A673 (cell line): ENCODE measurements around the gene PAPSS1. TPM values are rescaled to one million over a fixed set of nuclear protein-coding genes. Genes with fewer than 3 reads are reported as not detected.
"Not testable (repeated sequence)": the region's sequence is repeated elsewhere in the genome, so short reads cannot be mapped to it uniquely, and the experiment has no call there.

ENCODE experiments used
- BruUV-seq: library from RNA; stranded (reverse); fragments of 400-500 nt; replicated peaks from 2 replicates; lab custom pipeline; 2021; lab: Mats Ljungman, UMichigan
- CTCF ChIA-PET: fragments of 300-600 bp; sonication (Branson Sonifier 250); formaldehyde crosslinking; loops from one replicate; lab custom pipeline; 2022; ENCODE audit warnings: antibody characterized with exemption; lab: Charles Lee
- POLR2A ChIA-PET: fragments of 300-600 bp; sonication (Branson Sonifier 250); formaldehyde crosslinking; loops from one replicate; lab custom pipeline; 2022; ENCODE audit warnings: antibody characterized with exemption; ENCODE audit not compliant: low non-redundant PET; lab: Charles Lee
- DNase-seq: peaks from one replicate; pipeline ENCODE4 v3.0.0-alpha.2; 2015; ENCODE audit warnings: low spot score
- H3K27ac ChIP-seq: fragments of 200-600 bp; sonication (generic); 2 replicates; pipeline ENCODE4 v1.5.1; 2016; ENCODE audit warnings: mixed run types, low read depth, mild to moderate bottlenecking, mixed read lengths, antibody characterized with exemption, low read length; ENCODE audit not compliant: poor library complexity, severe bottlenecking
- H3K27me3 ChIP-seq: fragments of 200-600 bp; sonication (generic); replicated peaks from 2 replicates; pipeline ENCODE4 v1.6.1; 2017; ENCODE audit warnings: mixed run types, low read depth, mild to moderate bottlenecking, mixed read lengths, antibody characterized with exemption, low read length; ENCODE audit not compliant: insufficient read depth, poor library complexity
- H3K36me3 ChIP-seq: fragments of 200-600 bp; sonication (generic); 2 replicates; pipeline ENCODE4 v1.6.1; 2016; ENCODE audit warnings: mixed run types, mild to moderate bottlenecking, mixed read lengths, antibody characterized with exemption, low read length; ENCODE audit not compliant: insufficient read depth, poor library complexity, severe bottlenecking
- H3K4me1 ChIP-seq: fragments of 200-600 bp; sonication (generic); 2 replicates; pipeline ENCODE4 v1.6.1; 2017; ENCODE audit warnings: mixed run types, mild to moderate bottlenecking, mixed read lengths, antibody characterized with exemption, low read length; ENCODE audit not compliant: insufficient read depth, poor library complexity, severe bottlenecking
- H3K4me3 ChIP-seq: fragments of 200-600 bp; sonication (generic); 2 replicates; pipeline ENCODE4 v1.5.1; 2016; ENCODE audit warnings: low read depth, mixed run types, mild to moderate bottlenecking, mixed read lengths, low read length; ENCODE audit not compliant: poor library complexity, severe bottlenecking
- H3K9me3 ChIP-seq: fragments of 200-600 bp; sonication (generic); 2 replicates; pipeline ENCODE4 v1.6.1; 2016; ENCODE audit warnings: mixed run types, low read depth, mild to moderate bottlenecking, mixed read lengths, antibody characterized with exemption, low read length; ENCODE audit not compliant: poor library complexity, severe bottlenecking
- CTCF ChIP-seq: fragments of 300-800, 200-600 bp; sonication (generic); conservative IDR thresholded peaks from 2 replicates; pipeline ENCODE4 v1.5.1; 2017; ENCODE audit warnings: low read depth, mild to moderate bottlenecking, antibody characterized with exemption, low read length, moderate library complexity, mixed read lengths
- EZH2 ChIP-seq: fragments of 200-600 bp; sonication (generic); IDR thresholded peaks from 2 replicates; pipeline ENCODE4 v1.6.1; 2017; ENCODE audit warnings: borderline replicate concordance, low read depth, mild to moderate bottlenecking, mixed read lengths, antibody characterized with exemption, low read length; ENCODE audit not compliant: poor library complexity, severe bottlenecking
- intact Hi-C: fragments of 100-400 bp; cut with micrococcal nuclease; formaldehyde crosslinking; loops from one replicate; pipeline ENCODE4 v1.10.0; 2022; ENCODE audit not compliant: unreplicated experiment
- total RNA-seq: library from RNA; stranded (reverse); gene quantifications from 2 replicates; pipeline ENCODE4 v1.2.3, GENCODE V29; 2021

The PAPSS1 gene
- total RNA-seq, 1 experiment from 2014 or later = 150 TPM

GRCh38 chr4:107658400-107659336 is 61.4 kb downstream of the PAPSS1 start:
- no peak for DNase-seq
- no peak for TF ChIP-seq EZH2
- no peak overlapping the region for H3K27ac ChIP-seq
- BruUV-seq = no TSS peak
- CTCF ChIA-PET = no interaction called here
- peaks cover 12% of the 10 kb centered on the region for H3K4me1 ChIP-seq
- H3K27me3 ChIP-seq = no peaks in the 10 kb centered on the region
- intact Hi-C loops = no loop called here
- POLR2A ChIA-PET = no interaction called here
- no peaks in the 10 kb centered on the region for H3K9me3 ChIP-seq
- no peak overlapping the region for H3K4me3 ChIP-seq
- peaks cover 8% of the 10 kb centered on the region for H3K36me3 ChIP-seq

GRCh38 chr4:107655289-107655688 is 64.7 kb downstream of the PAPSS1 start:
- Histone ChIP-seq H3K4me3 (no peak overlapping the region), H3K36me3 (peaks cover 30% of the 10 kb centered on the region), H3K27me3 (no peaks in the 10 kb centered on the region), H3K4me1 (peaks cover 12% of the 10 kb centered on the region), H3K27ac (no peak overlapping the region), H3K9me3 (no peaks in the 10 kb centered on the region)
- TF ChIP-seq CTCF = no peak
- DNase-seq = no peak
- CTCF ChIA-PET = interaction anchor here (0.7 kb wide), 1 partner anchor 82 kb away, joined by 3 read pairs; no protein-coding TSS in a partner anchor
- BruUV-seq = no TSS peak
- intact Hi-C loops = no loop called here
- POLR2A ChIA-PET = no interaction called here

- Histone ChIP-seq H3K4me1 (peaks cover 16% of the 10 kb centered on the region), H3K27me3 (no peaks in the 10 kb centered on the region), H3K27ac (no peak overlapping the region), H3K4me3 (no peak overlapping the region), H3K36me3 (peaks cover 30% of the 10 kb centered on the region), H3K9me3 (no peaks in the 10 kb centered on the region)
- POLR2A ChIA-PET = no interaction called here
- peak; percentile 56 for TF ChIP-seq CTCF
- no peak for TF ChIP-seq EZH2
- intact Hi-C loops = loop anchor here (1.0 kb wide), 1 partner anchor 83 kb away; no protein-coding TSS in a partner anchor
- no TSS peak for BruUV-seq
- peak; percentile 68 for DNase-seq
- CTCF ChIA-PET = interaction anchor here (0.7 kb wide), 1 partner anchor 83 kb away, joined by 3 read pairs; no protein-coding TSS in a partner anchor
Observed at GRCh38 chr4:107654694-107655093, 65.3 kb downstream of the PAPSS1 start.

GRCh38 chr4:107651408-107651807 is 68.6 kb downstream of the PAPSS1 start:
- Histone ChIP-seq H3K36me3 (peaks cover 30% of the 10 kb centered on the region), H3K4me1 (peaks cover 17% of the 10 kb centered on the region)
- intact Hi-C loops, BruUV-seq, H3K9me3 ChIP-seq, DNase-seq, H3K27me3 ChIP-seq, H3K4me3 ChIP-seq, POLR2A ChIA-PET, CTCF ChIA-PET, H3K27ac ChIP-seq: not testable (repeated sequence)
